Measurements from ENCODE around the gene CDC37L1.
"Not testable (repeated sequence)": the region's sequence is repeated elsewhere in the genome, so short reads cannot be mapped to it uniquely, and the experiment has no call there.

Gene CDC37L1

DNA sequence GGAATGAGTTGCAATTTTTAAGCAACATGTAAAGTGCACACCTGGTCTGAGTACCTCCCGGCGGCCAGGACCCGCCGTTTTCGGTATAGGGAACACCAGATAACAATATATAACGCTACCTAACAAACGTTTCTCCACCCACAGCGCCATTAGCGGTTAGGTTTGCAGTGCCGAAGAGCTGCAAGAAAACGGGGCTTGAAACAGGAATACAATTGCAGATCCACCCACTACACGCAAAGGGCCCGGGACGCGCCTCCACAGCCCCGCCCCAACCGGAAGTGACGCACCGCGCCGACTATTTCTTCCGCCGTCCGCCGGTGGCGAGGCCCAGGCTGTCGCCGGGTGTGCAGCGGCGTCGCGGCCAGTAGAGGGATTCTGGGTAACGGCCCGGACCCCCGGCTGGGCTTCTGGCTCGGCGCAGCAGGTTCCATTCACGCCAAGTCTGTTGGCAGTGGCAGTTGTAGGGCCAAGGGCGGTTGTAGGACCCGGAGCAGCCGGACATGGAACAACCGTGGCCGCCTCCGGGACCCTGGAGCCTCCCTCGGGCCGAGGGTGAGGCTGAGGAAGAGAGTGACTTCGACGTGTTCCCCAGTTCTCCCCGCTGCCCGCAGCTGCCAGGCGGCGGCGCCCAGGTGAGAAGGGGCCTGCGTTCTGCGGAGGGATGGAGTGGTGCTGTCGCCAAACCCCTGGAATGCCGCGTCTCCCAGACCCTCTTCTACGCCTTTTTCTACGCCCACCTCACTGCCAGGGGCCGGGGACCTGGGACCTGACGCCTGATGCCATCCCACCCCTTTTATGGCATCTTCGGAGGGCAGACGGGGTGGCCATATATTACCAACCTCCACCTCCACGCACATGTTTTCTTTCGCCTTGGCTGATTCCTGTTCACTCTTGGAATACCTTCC, at the start of gene CDC37L1:
TSS of gene CDC37L1 (plus strand) at position 302 of the 905 bp plus-strand sequence. CDS start at position 501, 199 bp downstream.
- DNase-seq (ENCODE audit: low spot score), result peak; percentile 99

DNA sequence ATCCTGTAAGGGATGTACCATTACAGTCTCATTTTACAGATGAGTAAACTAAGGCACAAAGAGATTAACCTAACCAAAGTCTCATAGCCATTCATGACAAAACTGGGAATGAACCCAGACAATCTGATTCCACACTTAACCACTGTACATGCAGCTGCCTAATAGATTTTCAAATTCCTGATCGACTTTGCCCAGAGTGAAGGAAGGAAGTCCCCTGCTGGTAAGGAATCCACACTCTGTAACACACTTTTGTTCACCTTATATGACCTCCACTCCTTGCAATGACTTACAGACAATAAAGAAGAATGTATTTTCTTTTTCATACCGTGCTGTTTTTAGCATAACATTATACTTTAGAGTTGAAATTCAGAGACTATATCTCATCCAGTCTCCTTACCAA, 48.5 kb upstream of the CDC37L1 start:
- no peak for DNase-seq (ENCODE audit: low spot score)

DNA sequence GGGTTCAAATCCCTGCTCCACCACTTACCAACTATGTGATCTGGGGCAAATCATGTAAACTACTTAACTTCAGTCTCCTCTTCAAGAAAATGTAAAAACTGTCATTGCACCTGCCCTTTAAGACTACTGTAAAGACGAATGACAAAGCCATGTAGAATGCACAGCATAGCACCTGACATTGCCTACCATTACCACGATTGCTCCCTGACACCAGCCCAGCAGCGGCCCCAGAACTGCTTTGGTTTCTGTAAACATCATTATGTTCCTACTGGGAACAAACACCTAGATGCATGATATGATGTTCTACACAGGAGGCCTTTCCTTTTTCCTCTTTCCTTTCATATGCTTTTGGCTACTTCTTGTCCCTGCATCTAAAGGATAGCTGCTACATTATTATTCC, 40.4 kb upstream of the CDC37L1 start:
- no peak for DNase-seq (ENCODE audit: low spot score)

DNA sequence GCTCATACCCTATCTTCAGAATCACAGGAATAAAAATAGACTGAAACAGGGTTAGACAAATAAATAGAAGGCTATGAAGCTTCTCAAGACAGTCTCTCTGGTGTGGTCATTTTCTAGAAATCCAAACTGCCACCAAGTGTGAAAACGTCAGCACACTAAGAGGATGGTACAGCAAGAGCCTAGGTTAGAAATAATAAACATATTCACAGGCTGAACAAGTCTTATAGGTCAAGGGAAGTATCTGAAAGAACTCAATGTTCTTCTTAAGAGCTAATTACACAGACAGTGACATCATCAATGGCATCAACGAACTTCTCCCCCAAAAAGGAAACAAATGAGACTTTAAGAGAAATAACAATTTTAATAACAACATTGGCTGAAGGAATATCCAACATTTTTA, 39.9 kb upstream of the CDC37L1 start:
- DNase-seq (ENCODE audit: low spot score), result no peak

DNA sequence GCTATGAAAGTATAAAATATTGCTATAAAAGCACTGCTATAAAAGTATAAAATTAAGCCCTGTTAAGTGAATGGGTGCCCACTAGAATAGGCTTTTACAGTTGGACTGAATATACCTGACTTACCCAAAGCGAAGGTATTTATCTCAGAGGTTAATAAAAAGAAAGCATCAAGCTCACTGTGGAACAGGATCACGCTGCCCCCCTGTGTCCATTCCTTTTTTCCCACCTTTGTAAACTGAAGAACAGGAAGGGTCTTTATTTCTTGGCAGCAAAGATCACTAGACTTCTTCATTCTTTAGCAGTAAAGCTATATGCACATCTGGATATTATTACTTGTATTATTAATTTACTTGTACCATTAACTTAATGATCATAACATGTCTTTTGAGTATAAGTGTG, 39.3 kb upstream of the CDC37L1 start:
- DNase-seq (ENCODE audit: low spot score), result no peak

DNA sequence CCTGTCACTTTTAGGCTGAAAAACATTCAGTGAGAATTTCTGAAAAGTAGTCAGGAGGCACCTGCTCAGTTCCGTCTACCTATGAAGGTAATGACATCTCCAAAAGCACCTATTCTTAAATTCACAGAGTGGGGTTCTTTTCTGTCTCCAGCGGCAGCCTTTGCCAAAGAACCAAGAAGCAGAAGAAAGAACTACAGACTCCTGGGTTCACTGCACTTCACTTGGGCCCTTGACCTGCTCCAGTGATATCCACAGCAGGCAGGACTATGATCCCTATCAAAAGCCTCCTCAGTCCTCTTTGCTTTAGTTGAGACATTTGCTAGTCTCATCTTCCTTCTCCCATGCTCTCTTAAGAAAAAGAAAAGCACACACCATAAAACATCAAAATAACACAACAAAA, 37.0 kb upstream of the CDC37L1 start:
- no peak for DNase-seq (ENCODE audit: low spot score)

DNA sequence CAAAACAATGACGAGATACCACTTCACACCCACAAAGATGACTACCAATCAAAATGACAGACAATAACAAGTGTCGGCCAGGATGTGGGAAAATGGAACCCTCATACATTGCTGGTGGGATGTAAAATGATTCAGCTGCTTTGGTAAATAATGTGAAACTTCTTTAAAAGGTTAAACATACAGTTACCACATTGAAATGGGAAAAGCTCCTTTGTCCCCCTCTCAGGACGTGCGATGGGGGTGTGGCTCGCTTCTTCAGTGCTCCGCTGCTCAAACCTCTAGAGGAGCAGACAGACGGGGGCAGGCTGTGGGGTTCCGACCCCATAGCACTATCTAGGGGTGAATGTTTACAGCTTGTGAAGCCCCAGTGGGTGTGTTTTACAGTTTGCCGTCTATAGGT, 25.3 kb upstream of the CDC37L1 start:
- no peak for DNase-seq (ENCODE audit: low spot score)

DNA sequence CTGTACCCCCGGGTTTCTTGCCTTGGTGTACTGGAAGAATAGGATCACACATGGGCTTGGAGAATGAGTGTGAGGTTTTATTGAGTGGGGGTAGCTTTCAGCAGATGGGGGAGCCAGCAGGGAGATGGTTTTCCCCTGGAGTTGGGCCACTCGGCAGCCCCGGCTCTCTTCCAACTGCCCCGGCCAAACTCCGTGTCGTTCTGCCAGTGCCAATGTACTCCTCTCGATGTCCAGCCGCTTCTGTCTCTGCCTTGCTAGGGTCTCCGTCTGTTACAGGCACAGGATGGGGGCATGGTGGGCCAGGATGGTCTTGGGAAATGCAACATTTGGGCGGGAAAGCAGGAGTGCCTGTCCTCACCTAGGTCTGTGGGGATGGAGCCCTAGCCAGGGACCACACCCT, 24.8 kb upstream of the CDC37L1 start:
- DNase-seq (ENCODE audit: low spot score), result no peak

DNA sequence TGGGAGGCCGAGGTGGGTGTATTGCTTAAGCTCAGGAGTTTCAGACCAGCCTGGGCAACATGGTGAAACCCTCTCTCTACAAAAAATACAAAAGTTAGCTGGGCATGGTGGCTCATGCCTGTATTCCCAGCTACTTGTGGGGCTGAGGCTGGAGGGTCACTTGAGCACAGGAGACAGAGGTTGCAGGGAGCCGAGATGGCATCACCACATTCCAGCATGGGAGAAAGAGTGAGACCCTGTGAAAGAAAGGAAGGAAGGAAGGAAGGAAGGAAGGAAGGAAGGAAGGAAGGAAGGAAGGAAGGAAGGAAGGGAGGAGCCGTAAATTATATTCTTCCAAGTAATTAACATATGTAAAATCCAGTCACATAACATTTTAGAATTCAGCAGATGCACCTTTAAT, 23.2 kb upstream of the CDC37L1 start:
- not testable (repeated sequence) for DNase-seq (ENCODE audit: low spot score)

DNA sequence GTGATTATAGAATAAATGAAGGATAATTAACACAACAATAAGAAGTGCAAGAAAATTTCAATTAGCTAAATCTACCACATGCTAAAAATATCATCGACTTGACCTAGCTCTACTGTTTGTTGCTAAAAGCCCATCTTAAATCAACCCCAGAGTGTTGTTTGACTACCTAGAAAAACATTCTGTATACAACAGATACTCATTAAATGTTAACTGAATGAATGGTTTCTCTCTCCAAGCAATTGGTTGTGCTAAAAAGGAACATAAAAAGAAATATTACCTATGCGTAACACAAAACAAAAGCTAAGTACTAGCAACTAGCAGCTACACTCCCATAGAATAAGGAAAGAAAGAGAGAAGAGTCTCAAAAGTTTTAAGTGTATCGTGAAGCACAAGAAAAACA, 22.7 kb upstream of the CDC37L1 start:
- DNase-seq (ENCODE audit: low spot score), result no peak

DNA sequence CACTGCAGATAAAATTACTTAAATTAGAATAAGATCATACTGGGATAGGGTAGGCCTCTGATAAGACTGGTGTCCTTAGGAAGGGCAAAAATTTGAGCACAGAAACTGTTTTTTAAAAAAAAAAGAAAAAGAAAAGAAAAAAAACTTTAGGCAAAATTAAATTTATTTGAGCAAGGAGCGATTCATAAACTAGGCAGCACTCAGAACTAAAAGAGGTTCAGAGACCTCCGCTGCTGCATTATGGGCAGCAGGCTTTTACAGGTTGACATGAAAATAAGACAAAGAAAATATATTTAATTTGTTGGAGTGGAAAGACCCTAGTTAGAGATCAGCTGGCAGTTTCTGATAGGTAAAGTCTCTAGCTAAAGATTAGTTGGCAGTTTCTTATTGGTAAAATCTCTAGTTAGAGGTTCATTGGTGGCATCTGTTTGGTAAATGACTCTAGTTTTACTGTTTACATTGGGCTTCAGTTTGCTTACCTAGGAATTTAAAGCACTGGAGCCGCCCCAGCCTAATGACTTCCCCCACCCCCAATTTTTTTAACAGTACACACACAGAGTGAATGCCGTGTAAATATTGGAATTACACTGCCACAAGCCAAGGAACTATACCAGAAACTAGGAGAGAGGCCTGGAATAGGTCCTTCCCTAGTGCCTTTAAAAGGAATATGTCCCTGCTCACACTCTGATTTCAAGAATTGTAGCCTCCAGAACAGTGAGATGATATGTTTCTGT, 21.8 kb upstream of the CDC37L1 start:
- no peak for DNase-seq (ENCODE audit: low spot score)

DNA sequence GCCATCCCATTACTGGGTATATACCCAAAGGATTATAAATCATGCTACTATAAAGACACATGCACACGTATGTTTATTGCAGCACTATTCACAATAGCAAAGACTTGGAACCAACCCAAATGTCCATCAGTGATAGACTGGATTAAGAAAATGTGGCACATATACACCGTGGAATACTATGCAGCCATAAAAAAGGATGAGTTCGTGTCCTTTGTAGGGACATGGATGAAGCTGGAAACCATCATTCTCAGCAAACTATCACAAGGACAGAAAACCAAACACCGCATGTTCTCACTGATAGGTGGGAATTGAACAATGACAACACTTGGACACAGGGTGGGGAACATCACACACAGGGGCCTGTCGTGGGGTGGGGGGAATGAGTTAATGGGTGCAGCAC, 18.7 kb upstream of the CDC37L1 start:
- not testable (repeated sequence) for DNase-seq (ENCODE audit: low spot score)

DNA sequence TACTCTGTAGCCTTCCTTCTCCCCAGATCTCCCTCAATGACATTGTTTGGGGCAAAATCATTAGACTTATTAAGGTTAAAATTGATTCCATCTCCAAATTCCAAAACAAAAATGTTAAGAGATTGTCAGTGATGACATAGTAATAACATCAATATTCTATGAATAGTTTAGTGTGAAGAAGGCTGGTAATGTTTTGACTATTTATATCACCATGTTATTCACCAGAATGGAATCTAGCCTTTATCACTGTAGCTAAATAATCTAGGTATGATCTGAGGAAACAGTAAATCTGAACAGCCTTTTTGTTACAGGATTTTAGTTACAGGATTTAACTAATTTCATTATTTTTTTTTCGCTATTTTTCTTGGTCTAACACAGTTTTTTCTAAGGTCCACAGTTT, 18.2 kb upstream of the CDC37L1 start:
- DNase-seq (ENCODE audit: low spot score), result no peak

DNA sequence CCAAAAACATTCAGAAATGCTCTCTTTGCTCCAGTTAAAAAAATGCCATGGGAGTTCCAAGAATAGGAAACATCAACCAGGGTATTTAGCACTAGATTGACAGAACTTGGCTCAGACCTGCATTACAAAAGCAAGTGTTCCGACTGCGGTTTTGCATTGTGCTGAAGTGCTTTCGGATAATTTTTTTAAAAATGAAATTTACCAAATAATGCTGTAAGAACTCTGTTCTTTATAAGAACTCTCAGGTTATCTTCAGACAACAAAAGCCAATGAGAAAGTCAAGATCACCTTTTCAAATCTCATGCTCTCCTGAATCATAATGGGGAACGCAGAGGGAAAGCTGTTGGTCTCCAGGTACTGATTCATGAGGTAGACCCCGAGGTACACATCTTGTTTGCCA, 17.8 kb upstream of the CDC37L1 start:
- no peak for DNase-seq (ENCODE audit: low spot score)

DNA sequence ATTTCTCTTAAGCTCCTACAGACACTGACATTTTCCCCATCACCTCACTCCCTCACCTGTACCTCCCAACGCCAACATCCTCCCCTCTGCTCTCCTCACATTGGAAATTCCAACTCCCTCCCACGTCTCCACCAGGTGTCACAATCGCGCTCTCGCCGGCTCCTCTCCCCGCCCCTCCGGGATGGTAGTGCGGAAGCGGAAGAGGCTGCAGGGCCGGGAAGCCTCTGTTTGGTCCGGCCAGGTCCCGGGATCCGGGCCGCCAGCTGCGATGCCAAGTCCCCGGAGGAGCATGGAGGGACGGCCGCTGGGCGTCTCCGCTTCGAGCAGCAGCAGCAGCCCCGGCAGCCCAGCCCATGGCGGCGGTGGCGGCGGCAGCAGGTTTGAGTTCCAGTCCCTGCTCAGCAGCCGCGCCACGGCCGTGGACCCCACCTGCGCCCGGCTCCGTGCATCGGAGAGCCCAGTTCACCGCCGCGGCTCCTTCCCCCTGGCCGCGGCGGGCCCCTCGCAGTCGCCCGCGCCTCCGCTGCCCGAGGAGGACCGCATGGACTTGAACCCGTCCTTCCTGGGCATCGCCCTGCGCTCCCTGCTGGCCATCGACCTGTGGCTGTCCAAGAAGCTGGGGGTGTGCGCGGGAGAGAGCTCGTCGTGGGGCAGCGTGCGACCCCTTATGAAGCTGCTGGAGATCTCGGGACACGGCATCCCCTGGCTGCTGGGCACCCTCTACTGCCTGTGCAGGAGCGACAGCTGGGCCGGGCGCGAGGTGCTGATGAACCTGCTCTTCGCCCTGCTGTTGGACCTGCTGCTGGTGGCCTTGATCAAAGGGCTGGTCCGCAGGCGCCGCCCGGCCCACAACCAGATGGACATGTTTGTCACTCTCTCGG, 17.0 kb upstream of the CDC37L1 start, which contains the start of gene PLPP6:
TSS of gene PLPP6 (plus strand) at position 187 of the 881 bp plus-strand sequence. CDS start at position 269, 82 bp downstream.
- peak; percentile 88 for DNase-seq (ENCODE audit: low spot score)

DNA sequence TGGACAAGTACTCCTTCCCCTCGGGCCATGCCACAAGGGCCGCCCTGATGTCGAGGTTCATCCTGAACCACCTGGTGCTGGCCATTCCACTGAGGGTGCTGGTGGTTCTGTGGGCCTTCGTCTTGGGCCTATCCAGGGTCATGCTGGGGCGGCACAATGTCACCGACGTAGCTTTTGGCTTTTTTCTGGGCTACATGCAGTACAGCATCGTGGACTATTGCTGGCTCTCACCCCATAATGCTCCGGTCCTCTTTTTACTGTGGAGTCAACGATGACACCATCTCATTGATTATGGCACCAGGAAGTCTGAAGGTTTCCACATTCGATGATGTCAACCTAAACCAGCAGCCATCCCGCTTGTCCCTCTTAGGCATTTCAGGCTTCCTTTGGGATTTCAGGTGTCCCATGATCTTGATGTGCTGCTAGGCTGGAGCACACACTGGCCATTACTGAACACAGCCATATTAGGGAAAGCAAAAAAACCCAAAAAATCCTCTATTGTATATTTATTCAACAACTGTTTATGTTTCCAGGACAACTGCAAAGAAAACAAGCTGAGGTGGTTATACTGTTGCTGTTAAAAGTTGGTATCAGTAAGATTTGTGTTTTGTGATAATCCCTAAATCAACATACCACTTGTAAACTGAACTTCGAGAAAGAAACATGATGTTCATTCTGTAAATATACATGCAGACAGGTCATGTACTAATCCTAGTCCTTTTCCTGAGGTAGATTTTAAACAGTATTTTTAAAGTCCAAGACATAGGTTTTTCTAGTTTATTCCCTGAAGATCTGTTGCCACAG, 16.2 kb upstream of the CDC37L1 start:
- DNase-seq (ENCODE audit: low spot score), result no peak

DNA sequence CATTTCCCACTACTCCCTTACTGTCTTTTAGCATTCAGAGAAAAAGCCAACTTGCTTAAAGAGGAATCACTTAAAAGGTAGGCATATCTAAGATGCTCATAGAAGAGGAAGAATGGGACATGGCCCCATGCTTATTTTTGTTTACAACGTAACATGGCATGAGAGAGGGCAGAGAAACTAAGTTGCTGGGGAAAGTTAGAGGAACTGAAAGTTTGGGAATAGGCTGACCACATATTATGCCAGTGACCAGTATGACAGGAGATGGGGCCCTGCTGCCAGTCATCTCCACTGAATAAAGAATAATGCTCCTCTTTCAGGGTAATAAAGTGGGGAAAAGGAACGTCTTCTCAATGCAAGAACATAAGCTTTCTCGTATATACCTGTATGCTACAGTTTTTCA, 15.4 kb upstream of the CDC37L1 start:
- no peak for DNase-seq (ENCODE audit: low spot score)

DNA sequence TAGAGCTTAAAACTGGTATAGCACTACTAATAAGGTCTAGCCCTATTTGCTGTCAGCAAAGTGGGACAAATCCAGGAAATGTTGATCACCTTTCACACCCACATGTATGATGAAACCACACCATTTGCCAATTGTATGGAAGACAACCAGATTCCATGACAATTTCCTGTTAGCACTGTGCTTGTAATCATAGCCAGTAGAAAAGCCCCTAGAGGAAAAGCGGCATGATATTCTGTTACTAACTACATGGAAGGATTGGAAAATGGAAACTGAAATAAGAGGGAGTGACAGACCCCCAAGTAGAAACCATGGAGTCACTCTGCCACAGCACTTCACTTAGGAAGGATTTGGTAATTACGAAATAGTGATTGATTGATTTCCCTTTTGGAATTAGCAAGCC, 14.0 kb upstream of the CDC37L1 start:
- DNase-seq (ENCODE audit: low spot score), result no peak

DNA sequence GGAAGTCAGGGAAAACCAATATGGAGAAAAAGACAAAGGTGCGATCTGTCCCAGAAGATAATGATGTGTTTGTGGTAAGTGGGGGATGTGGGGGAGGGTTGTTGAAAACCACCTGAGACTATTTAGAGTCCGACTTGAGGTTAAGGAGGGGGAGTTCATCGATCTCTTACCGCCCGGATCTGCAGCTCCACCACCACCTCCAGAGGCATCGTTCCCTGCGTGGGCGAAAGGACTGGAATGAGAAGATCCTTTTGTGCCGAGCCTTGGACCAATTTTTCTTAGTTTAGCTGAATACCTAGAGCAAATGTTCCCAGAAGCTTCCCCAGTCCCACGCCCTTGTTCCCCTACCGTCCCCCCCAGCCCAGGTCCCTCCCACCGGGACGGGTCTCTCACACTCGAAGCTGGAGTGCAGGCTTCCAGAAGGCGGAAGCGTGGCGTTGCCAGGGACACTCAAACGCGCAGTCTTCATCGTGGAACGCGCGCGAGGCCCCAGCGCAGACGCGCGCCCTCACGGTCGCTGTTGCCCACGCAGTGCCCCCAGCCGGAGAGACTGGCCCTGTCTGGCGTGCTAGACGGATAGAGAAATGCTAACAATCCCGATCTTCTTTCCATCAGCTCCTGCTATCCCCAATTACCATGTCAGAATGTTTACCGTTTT, 13.2 kb upstream of the CDC37L1 start, which contains the start of gene SPATA6L:
TSS of gene SPATA6L (minus strand) at position 439 of the 658 bp plus-strand sequence. CDS start at position 209, 230 bp downstream.
- DNase-seq (ENCODE audit: low spot score), result peak; percentile 78

DNA sequence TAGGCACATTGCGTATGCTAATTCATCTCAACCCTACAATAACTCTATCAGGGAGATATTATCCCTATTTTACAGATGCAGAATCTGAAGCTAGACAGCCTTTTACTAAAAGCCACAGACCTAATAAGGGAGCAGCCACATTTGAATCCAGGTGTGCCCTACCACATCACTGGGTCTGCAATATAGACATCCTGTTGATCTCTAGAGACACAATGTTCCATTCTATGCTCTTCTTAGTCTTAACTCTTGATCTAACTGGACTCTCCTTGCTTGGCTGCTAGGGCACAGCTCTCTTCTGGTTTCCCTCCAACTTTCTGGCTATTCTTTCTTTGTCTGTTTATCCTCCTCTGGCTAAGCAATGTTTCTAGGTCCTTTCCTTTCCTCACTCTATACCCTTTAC, 11.7 kb upstream of the CDC37L1 start:
- no peak for DNase-seq (ENCODE audit: low spot score)

DNA sequence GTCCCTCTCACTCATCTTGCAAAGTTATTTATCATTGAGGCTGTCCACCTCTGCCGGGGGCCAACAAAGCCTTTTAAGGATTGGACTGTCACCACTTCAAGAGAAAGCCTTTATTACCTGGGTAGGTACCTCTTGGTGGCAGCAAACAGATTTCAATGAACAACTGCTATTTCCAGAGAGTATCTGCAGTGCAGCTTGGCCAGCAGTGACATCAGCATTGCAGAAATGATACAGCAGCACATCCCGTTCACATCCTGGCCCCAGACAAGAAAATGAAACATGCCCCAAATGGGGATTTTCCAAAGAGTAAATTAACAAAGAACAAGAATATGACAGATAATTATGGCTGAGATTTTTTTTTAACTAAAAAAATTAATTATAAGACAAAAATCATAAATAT, 10.8 kb upstream of the CDC37L1 start:
- DNase-seq (ENCODE audit: low spot score), result no peak
